Kidney (tissue), 14 donors: ENCODE measurements around the gene ABTB2. TPM values are rescaled to one million over a fixed set of nuclear protein-coding genes. Genes with fewer than 3 reads are reported as not detected.

Experiments
- DNase-seq, 5 donors: peaks; one replicate each; pipeline ENCODE4 v3.0.0-alpha.2; 2013 to 2020
- FAIRE-seq: peaks from 2 replicates; lab custom pipeline; 2012; peaks lifted over from hg19 to GRCh38; lab: Jason Lieb, UNC
- H3K27ac ChIP-seq, 2 donors: one replicate each; pipeline ENCODE4 v1.7.0; 2013; ENCODE audit warnings: low read depth in 2 of 2, low read length in 2 of 2, inconsistent platforms in 1 of 2
- H3K27me3 ChIP-seq: one replicate; pipeline ENCODE4 v1.7.1; 2013; ENCODE audit warnings: low read length, inconsistent platforms; ENCODE audit not compliant: control insufficient read depth, insufficient read depth
- H3K36me3 ChIP-seq, 3 donors: one replicate each; pipeline versions ENCODE4 v1.7.0 to v1.7.1; 2013; ENCODE audit warnings: low read length in 3 of 3, control low read depth in 1 of 3, inconsistent platforms in 1 of 3; ENCODE audit not compliant: insufficient read depth in 3 of 3, control insufficient read depth in 2 of 3
- H3K4me1 ChIP-seq, 3 donors: one replicate each; pipeline versions ENCODE4 v1.7.0 to v1.7.1; 2013; ENCODE audit warnings: low read length in 3 of 3, inconsistent platforms in 1 of 3, low read depth in 1 of 3; ENCODE audit not compliant: control insufficient read depth in 2 of 3, insufficient read depth in 2 of 3
- H3K4me3 ChIP-seq, 3 donors: one replicate each; pipeline versions ENCODE4 v1.7.0 to v1.8.1; 2013; ENCODE audit warnings: low read length in 3 of 3, control low read depth in 1 of 3, inconsistent platforms in 1 of 3
- H3K9ac ChIP-seq, 3 donors: one replicate each; pipeline versions ENCODE4 v1.7.0 to v1.7.1; 2013; ENCODE audit warnings: low read length in 3 of 3, control low read depth in 1 of 3, inconsistent platforms in 1 of 3
- H3K9me3 ChIP-seq, 3 donors: one replicate each; pipeline versions ENCODE4 v1.7.0 to v1.7.1; 2013; ENCODE audit warnings: low read length in 3 of 3, control low read depth in 1 of 3, inconsistent platforms in 1 of 3; ENCODE audit not compliant: control insufficient read depth in 2 of 3, insufficient read depth in 1 of 3
- intact Hi-C: fragments of 100-400 bp; cut with DNase I; formaldehyde crosslinking; loops from one replicate; pipeline ENCODE4 v1.11.1; 2022
- polyA plus RNA-seq: library from polyadenylated mRNA; stranded (reverse); fragments of 350-450 nt; fragmentation: Illumina TruSeq; extraction: RNeasy Lipid Tissue Mini Kit (QIAGEN cat#74804); gene quantifications from one replicate; pipeline ENCODE4 v1.2.3, GENCODE V29; 2014; ENCODE audit warnings: low read depth, low replicate concordance; ENCODE audit not compliant: insufficient read depth
- total RNA-seq: library from RNA; stranded (reverse); fragmentation: NEBNext Ultra II Directional; extraction: Animal tissue kit (Norgen Biotek cat#: 25700); gene quantifications from one replicate; pipeline ENCODE4 v1.2.1, GENCODE V29; 2021
- TF ChIP-seq, protein P1 (sequence below): IDR thresholded peaks from 3 replicates; pipeline ENCODE4 v1.5.1; 2012; ENCODE audit warnings: mild to moderate bottlenecking, moderate library complexity, borderline replicate concordance; ENCODE audit not compliant: insufficient read depth; ENCODE audit errors: extremely low read depth
- donor health status: control.
- donor health status: control.
- donor health status: control.
- donor health status: control.
- donor health status: control.
- donor health status: DM: yes; HTN: yes; CAD: no.
- donor health status: Normal renal cell carcinoma (clear cell type).

ABTB2 gene
- total and polyA plus RNA-seq, 2 donors from 2014 or later = 7.6 to 22.1 TPM

DNA sequence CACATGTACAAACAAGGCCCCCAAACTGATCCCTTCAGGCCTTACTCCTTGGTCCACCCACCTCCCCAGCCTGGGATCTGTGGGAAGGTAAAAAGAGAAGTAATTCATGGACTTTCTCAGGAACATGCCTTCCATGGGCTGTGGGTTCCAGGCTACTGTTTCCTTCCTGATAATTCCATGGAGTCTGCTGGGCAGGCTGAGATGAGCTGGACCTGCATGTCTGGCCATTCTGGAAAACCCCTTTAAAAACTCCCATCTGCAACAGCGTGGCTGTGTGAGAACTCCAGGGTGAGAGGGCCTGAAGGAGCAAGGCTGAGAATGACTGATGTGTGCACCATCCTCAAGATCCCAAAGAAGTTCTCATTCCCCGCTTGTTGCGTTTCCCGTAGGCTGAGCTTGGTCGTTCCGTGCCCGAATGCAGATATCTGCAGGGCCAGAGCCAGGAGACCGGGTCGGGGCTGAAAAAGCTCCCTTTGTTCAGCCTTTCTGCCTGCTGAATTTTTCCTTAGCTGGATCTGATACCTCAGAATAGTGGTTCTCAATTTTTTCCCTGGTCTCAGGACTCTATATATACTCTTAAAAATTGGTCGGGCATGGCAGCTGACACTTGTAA, 179.5 kb downstream of the ABTB2 start:
- Histone ChIP-seq H3K27ac (no peak overlapping the region), H3K4me1 (peaks cover 0 to 8% (median 5%) of the 10 kb centered on the region in 3 donors), H3K9ac (no peak overlapping the region), H3K9me3 (no peaks in the 10 kb centered on the region), H3K4me3 (no peak overlapping the region), H3K27me3 (no peaks in the 10 kb centered on the region), H3K36me3 (no peaks in the 10 kb centered on the region)
- intact Hi-C loops = loop anchor here (10.0 kb wide), 1 partner anchor 176 kb away; the partner anchor contains the start of gene ABTB2
- DNase-seq = no peak
- TF ChIP-seq, protein P1, sequence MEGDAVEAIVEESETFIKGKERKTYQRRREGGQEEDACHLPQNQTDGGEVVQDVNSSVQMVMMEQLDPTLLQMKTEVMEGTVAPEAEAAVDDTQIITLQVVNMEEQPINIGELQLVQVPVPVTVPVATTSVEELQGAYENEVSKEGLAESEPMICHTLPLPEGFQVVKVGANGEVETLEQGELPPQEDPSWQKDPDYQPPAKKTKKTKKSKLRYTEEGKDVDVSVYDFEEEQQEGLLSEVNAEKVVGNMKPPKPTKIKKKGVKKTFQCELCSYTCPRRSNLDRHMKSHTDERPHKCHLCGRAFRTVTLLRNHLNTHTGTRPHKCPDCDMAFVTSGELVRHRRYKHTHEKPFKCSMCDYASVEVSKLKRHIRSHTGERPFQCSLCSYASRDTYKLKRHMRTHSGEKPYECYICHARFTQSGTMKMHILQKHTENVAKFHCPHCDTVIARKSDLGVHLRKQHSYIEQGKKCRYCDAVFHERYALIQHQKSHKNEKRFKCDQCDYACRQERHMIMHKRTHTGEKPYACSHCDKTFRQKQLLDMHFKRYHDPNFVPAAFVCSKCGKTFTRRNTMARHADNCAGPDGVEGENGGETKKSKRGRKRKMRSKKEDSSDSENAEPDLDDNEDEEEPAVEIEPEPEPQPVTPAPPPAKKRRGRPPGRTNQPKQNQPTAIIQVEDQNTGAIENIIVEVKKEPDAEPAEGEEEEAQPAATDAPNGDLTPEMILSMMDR = no peak
- FAIRE-seq = no peak

DNA sequence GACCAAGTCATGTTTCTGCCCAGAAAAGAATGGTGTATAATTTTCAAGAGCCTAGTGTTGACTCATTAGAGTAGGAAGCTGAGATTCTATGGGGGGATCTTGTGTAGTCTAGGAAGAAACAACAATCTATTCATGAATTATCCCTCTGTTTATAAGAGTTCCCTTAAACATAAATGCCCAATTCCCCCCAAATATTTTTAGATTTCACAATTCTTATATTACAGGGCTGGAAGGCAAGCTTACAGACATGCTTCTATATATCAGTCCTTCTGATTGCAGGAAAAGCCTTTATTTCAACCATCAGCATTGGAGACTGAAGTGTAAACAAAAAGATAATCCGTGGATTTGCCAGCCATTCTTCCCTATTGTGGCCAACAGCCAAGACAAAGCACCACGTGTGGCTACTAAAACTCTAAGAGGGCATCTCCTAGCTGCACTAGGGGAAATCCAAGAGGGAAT, 181.0 kb downstream of the ABTB2 start:
- no peak overlapping the region for H3K9ac ChIP-seq
- FAIRE-seq (no peak), DNase-seq (no peak)
- H3K27me3 ChIP-seq = no peaks in the 10 kb centered on the region
- no peaks in the 10 kb centered on the region for H3K9me3 ChIP-seq
- no peak overlapping the region for H3K27ac ChIP-seq
- intact Hi-C loops = loop anchor here (10.0 kb wide), 1 partner anchor 178 kb away; the partner anchor contains the start of gene ABTB2
- no peaks in the 10 kb centered on the region for H3K36me3 ChIP-seq
- H3K4me1 ChIP-seq = peaks cover 0 to 5% (median 0%) of the 10 kb centered on the region in 3 donors
- no peak overlapping the region for H3K4me3 ChIP-seq
- TF ChIP-seq, protein P1 = no peak

DNA sequence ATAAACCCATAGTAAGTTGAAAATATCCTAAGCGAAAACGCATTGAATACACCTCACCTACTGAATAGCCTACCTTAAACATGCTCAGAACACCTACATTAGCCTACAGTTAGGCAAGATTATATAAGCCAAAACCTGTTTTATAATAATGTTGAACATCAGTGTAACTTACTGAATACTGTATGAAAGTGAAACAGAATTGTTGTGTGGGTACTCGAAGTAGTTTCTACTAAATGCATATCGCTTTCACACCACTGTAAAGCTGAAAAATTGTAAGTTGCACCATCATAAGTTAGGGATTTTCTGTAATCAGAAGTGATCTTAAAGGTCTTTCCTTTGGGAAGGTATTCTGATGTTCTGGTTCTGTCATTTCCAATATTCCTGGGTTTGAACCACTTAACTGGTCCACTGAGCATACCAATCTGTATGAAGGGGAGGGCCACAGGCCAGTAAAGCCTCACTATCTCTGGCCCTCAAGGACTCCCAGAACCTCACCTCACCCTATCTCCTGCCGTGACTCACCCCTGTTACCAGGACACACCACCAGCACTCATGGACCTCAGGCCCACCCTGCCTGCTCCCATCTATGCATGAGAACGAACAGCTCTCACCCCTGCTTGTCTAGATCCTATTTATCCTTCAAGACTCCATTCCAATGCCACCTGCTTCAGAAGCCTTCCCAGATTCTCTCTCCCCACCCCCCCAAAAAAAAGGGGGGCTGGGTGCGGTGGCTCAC, 182.4 kb downstream of the ABTB2 start:
- intact Hi-C loops = loop anchor here (10.0 kb wide), 1 partner anchor 179 kb away; the partner anchor contains the start of gene ABTB2
- H3K27me3 ChIP-seq = no peaks in the 10 kb centered on the region
- peaks cover 0 to 5% (median 0%) of the 10 kb centered on the region in 3 donors for H3K4me1 ChIP-seq
- no peak overlapping the region for H3K27ac ChIP-seq
- DNase-seq (no peak), FAIRE-seq (no peak)
- H3K9ac ChIP-seq = no peak overlapping the region
- TF ChIP-seq, protein P1 = no peak
- H3K9me3 ChIP-seq = no peaks in the 10 kb centered on the region
- H3K36me3 ChIP-seq = peaks cover 0 to 3% (median 2%) of the 10 kb centered on the region in 3 donors
- no peak overlapping the region for H3K4me3 ChIP-seq
